ENCODE measurements around the gene OSBP2. TPM values are rescaled to one million over a fixed set of nuclear protein-coding genes. Genes with fewer than 3 reads are reported as not detected.

The OSBP2 gene
- total and polyA plus RNA-seq, 10 of the 15 experiments (the other 5 are each of a cell fraction or from before 2014, with no cell fraction given): 0.11 to 7.7 (median 3.6) TPM

- TF ChIP-seq USF1 (IDR thresholded peaks at IDR 0.05; ENCODE audit: borderline replicate concordance, extremely low read length, insufficient read depth, low read depth, low read length) (no peak), HCFC1 (IDR thresholded peaks at IDR 0.05; ENCODE audit: low read length) (no peak)
These were observed 160.6 kb downstream of the OSBP2 start (continued) for GRCh38 chr22:30855266-30855665.

DNA sequence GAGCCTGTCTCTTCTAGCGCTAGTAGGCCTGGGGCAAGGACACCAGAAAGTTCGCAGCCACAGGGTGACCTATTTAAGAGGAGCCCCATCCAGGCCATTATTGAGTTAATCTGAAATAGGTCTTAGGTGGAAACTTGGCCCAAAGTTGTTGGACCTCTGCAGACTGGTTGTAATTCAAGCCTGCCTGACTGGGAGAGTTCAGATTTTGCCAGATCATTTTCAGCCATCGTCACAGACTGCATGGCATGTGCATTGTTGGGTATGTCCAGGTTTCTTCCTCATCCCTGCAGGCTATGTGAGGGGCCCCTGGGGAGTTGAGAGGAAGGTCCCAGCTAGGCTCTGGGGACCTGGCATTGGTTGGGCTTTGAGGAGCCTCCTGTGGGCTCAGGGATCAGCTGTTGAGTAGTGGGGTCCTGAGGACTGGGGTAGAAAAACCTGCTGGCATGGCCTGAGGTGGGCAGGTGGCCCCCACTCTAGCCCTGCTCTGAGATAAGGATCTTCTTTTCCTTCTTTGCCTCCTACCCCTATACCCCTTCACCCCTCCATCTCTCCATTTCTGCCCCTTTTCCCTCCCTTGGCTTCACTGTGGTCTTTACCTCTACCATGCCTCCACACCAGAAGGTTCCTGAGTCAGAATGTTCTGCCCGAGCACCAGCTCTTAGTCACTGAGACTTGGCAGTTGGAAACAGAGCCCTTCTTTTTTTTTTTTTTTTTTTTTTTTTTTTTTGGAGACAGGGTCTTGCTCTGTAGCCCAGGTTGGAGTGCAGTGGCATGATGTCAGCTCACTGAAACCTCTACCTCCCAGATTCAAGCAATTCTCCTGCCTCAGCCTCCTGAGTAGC is 161.2 kb downstream of the OSBP2 start:
- H2AFZ ChIP-seq (ENCODE audit: control insufficient read depth, low read depth, low read length): no peak overlapping the region
- intact Hi-C loops (cut with micrococcal nuclease; ENCODE audit: unreplicated experiment): no loop called here
- no peak overlapping the region for H3K9ac ChIP-seq (ENCODE audit: control insufficient read depth, insufficient read depth, low read length)
- SMC1A ChIA-PET (ENCODE audit: uncharacterized antibody, unreplicated experiment): no interaction called here
- H3K4me1 ChIP-seq (ENCODE audit: control insufficient read depth, insufficient read depth, low read length): no peaks in the 10 kb centered on the region
- no peak for FAIRE-seq
- H3K79me2 ChIP-seq (ENCODE audit: control insufficient read depth, insufficient read depth, low read length): no peaks in the 10 kb centered on the region
- H3K9me3 ChIP-seq (replicated peaks; ENCODE audit: control insufficient read depth, insufficient read depth, low read length): no peaks in the 10 kb centered on the region; the same call in 2 of the 3 replicates
- POLR2A ChIA-PET: no interaction called here
- H3K4me3 ChIP-seq: no peak overlapping the region
- CTCF ChIA-PET: no interaction called here
- ATAC-seq: no peak
- H3K36me3 ChIP-seq (ENCODE audit: control insufficient read depth in 2 of 2, insufficient read depth in 2 of 2, low read length in 1 of 2): no peaks in the 10 kb centered on the region
- BruUV-seq (replicated peaks): no TSS peak
- RAD21 ChIA-PET (ENCODE audit: unreplicated experiment): interaction anchor here (0.6 kb wide), 2 partner anchors 34 to 268 kb away, joined by 3 to 4 read pairs; no protein-coding TSS in a partner anchor
- H3K27me3 ChIP-seq (replicated peaks in 1 of 2; ENCODE audit: control insufficient read depth in 2 of 2, insufficient read depth in 2 of 2, low read length in 1 of 2): no peaks in the 10 kb centered on the region
- no peak overlapping the region for H3K27ac ChIP-seq (ENCODE audit: control insufficient read depth, insufficient read depth)
- 33% methylated on average over 4 of the region's 4 CpGs for WGBS (ENCODE audit: insufficient coverage, insufficient replicate concordance, low lambda C conversion rate, missing lambda C conversion rate)
- H4K20me1 ChIP-seq (ENCODE audit: control insufficient read depth, insufficient read depth): no peaks in the 10 kb centered on the region
- no peak overlapping the region for H3K4me2 ChIP-seq (ENCODE audit: control insufficient read depth, insufficient read depth)
- TF ChIP-seq STAT3 (IDR thresholded peaks at IDR 0.05; ENCODE audit: low read depth, low read length) (no peak), RB1 (IDR thresholded peaks at IDR 0.05; ENCODE audit: borderline replicate concordance) (no peak), RAD51 (IDR thresholded peaks at IDR 0.05) (no peak), RELB (IDR thresholded peaks at IDR 0.05; ENCODE audit: low read depth) (no peak), FOS (IDR thresholded peaks at IDR 0.05; ENCODE audit: borderline replicate concordance, extremely low read depth, insufficient read length) (no peak), KAT2A (conservative IDR thresholded peaks at IDR 0.05; ENCODE audit: control insufficient read depth, low read depth, low read length) (no peak)
- no peak for DNase-seq (ENCODE audit: low read depth, low spot score)
- in situ Hi-C loops (cut with MboI): no loop called here
